GM18867 (cell line): ENCODE data around the gene ARHGAP24.
"Not testable (repeated sequence)": the region's sequence is repeated elsewhere in the genome, so short reads cannot be mapped to it uniquely, and the experiment has no call there.

ENCODE experiments used
- ATAC-seq: cut with Tn5 transposase; IDR thresholded peaks from one replicate; pipeline ENCODE4 v1.9.1; 2021; ENCODE audit warnings: mild to moderate bottlenecking, moderate library complexity; ENCODE audit not compliant: unreplicated experiment

Gene ARHGAP24

GRCh38 chr4:85836588-85837438, 361.9 kb downstream of the ARHGAP24 start:
- ATAC-seq: no peak

GRCh38 chr4:85837439-85837733, 362.4 kb downstream of the ARHGAP24 start:
- ATAC-seq: no peak

GRCh38 chr4:85839981-85840451, 365.1 kb downstream of the ARHGAP24 start:
- not testable (repeated sequence) for ATAC-seq

- ATAC-seq: no peak
These were observed 367.6 kb downstream of the ARHGAP24 start for GRCh38 chr4:85842540-85842939.

- ATAC-seq: not testable (repeated sequence)
These were observed 378.8 kb downstream of the ARHGAP24 start for GRCh38 chr4:85853740-85854139.

- no peak for ATAC-seq
These were observed 379.6 kb downstream of the ARHGAP24 start for GRCh38 chr4:85854546-85854945.

GRCh38 chr4:85860066-85860740, 385.3 kb downstream of the ARHGAP24 start:
- no peak for ATAC-seq

- no peak for ATAC-seq
These were observed 386.3 kb downstream of the ARHGAP24 start for GRCh38 chr4:85861064-85861765.

GRCh38 chr4:85862896-85863295, 387.9 kb downstream of the ARHGAP24 start:
- ATAC-seq: no peak

- no peak for ATAC-seq
These were observed 389.6 kb downstream of the ARHGAP24 start for GRCh38 chr4:85864259-85865205.

GRCh38 chr4:85865256-85865655, 390.3 kb downstream of the ARHGAP24 start:
- ATAC-seq: no peak

GRCh38 chr4:85866508-85866907, 391.6 kb downstream of the ARHGAP24 start:
- ATAC-seq: no peak

GRCh38 chr4:85867271-85867670, 392.3 kb downstream of the ARHGAP24 start:
- no peak for ATAC-seq

- no peak for ATAC-seq
These were observed 394.2 kb downstream of the ARHGAP24 start for GRCh38 chr4:85869181-85869580.

- ATAC-seq: no peak
These were observed 395.5 kb downstream of the ARHGAP24 start for GRCh38 chr4:85870298-85871083.

- no peak for ATAC-seq
These were observed 398.6 kb downstream of the ARHGAP24 start for GRCh38 chr4:85873566-85873965.

GRCh38 chr4:85879518-85879917, 404.6 kb downstream of the ARHGAP24 start:
- no peak for ATAC-seq

- ATAC-seq: no peak
These were observed 408.2 kb downstream of the ARHGAP24 start for GRCh38 chr4:85883180-85883579.

- no peak for ATAC-seq
These were observed 409.3 kb downstream of the ARHGAP24 start for GRCh38 chr4:85884251-85884650.

GRCh38 chr4:85886665-85887064, 411.7 kb downstream of the ARHGAP24 start:
- ATAC-seq: no peak
